GM19099 (cell line): Measurements from ENCODE around the gene DYRK2.

ENCODE experiments used
- POLR2A ChIP-seq: IDR thresholded peaks from 3 replicates; pipeline ENCODE4 v1.6.1; 2011; ENCODE audit warnings: low read depth; ENCODE audit not compliant: insufficient read length; ENCODE audit errors: extremely low read depth

DYRK2 gene

DNA sequence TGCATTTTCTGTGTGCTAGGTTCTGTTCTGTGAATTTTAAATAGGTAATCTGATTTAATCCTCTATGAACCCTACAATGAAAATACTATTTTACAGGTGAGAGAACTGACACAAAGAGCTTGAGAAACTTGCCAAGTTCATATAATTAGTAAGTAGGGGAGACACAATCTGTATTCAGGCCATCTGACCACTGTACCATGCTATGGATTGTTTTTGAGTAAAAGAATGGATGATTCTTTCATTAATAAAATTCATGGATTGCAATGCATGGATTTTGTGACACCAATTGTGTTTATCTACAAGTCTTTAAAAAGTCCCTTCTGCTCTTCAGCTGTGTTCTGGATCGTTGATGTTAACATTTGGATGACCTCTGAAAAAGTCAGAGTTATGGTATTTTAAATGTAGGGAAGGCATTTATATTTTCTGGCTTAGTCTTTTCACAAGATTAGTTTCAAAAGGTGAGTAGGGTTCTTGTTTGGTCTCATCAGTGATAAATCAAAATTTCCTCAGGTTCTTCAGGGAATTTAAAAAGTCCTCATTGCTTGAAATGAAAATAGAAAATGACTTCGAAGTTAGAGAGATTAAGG, 15.4 kb upstream of the DYRK2 start:
- no peak for TF ChIP-seq POLR2A

DNA sequence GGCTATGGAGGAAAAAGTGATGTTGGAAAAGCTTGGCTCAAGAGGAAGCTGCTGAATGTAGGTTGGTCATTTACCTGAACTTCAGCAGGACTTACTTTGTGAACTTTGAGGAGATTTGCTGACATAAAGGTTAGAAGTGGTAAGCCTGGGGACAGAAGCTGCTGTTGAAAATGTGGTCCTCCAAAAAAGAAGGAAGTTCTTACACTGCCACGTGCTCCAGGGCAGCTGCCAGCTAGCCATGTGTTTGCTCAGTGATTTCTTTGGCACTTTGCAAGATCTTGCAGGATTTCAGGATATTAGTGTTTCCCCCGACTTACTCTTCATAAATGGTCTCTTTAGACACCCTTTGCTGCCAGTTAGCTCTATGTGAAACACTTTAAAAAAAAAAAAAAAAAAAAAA, 14.8 kb upstream of the DYRK2 start:
- no peak for TF ChIP-seq POLR2A

DNA sequence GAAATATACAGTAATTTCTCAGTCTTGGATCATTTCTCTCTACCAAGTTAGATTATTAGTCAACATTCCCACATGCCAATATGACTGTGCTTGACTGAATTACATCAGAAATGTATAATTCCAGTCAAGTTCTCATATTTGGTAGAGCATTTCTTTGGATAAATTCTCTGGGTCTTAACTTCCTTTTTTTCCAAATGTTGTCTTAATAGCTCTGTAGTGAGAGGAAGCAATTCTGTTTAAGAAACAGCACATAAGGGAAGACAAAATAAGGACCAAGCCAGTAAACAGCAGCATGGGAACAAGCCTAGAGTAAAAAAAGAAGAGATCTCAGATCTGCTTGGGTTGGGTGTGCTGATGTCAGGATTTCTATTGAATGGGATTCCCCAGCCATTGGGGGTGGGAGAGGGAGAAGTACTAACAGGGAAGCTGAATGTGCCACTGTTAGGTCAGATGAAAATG, 14.2 kb upstream of the DYRK2 start:
- TF ChIP-seq POLR2A, result no peak

DNA sequence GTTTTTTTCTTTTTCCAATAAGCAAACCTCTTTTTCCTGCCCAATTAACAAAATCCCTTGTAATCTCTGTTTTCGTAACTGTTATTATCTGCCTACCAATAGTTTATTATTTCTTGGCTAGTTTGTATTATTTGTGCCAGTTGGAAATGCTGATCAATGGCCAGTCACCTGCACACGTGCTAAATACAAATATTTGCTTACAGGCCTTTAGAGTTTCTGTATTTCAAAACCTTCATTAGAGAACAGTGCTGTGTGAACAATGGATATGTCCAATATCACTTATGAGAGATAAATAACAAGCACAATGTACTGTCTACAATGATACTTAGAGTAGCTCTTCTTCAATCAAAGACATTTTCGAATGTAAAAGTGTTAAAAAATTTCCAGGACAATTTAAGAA, 10.8 kb upstream of the DYRK2 start:
- TF ChIP-seq POLR2A, result no peak

- TF ChIP-seq POLR2A, result no peak
These were observed 9.9 kb upstream of the DYRK2 start for GRCh38 chr12:67638694-67639093.

DNA sequence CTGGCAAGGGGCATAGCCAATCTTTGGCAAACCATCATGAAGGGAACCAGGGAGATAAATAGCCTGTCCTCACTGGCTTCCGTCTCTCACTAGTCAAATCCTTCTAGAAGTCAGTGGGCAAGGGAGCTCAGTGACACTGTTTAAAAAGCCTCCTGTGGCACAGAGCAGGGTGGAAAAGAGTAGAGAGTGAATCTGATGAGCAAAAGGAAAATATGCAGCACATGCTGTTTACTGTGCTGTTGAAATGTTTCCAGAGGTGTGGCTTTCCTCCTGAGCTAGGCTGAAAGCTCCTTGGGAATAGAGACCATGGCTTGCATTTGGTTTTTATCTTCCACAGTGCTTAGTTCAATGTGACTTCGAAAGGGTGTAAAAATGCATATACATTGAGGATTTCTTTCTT, 7.7 kb upstream of the DYRK2 start:
- no peak for TF ChIP-seq POLR2A

- no peak for TF ChIP-seq POLR2A
These were observed 3.4 kb upstream of the DYRK2 start for GRCh38 chr12:67645126-67645525.

GRCh38 chr12:67645601-67646000, 2.9 kb upstream of the DYRK2 start:
- no peak for TF ChIP-seq POLR2A

DNA sequence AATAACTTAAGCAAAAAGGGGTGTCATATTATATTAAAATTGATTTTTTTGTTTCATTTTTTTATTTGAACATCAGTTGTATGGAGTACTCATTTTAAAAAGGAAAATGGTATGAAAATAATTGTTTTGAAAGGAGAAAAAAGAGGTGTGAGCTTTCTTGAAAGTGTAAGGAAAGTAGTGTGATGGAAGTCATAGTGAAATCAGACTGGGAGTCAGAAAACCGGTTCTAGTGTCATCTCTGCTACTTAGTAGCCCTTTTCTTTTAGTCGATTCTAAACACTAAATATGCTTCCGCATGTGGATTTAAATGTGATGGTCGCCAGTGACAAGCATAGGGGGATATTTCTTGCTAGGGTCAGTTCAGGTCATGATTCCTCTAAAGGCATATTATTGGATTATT, 1.8 kb upstream of the DYRK2 start:
- TF ChIP-seq POLR2A, result no peak

- no peak for TF ChIP-seq POLR2A
These were observed 1.3 kb upstream of the DYRK2 start for GRCh38 chr12:67647181-67647798.

DNA sequence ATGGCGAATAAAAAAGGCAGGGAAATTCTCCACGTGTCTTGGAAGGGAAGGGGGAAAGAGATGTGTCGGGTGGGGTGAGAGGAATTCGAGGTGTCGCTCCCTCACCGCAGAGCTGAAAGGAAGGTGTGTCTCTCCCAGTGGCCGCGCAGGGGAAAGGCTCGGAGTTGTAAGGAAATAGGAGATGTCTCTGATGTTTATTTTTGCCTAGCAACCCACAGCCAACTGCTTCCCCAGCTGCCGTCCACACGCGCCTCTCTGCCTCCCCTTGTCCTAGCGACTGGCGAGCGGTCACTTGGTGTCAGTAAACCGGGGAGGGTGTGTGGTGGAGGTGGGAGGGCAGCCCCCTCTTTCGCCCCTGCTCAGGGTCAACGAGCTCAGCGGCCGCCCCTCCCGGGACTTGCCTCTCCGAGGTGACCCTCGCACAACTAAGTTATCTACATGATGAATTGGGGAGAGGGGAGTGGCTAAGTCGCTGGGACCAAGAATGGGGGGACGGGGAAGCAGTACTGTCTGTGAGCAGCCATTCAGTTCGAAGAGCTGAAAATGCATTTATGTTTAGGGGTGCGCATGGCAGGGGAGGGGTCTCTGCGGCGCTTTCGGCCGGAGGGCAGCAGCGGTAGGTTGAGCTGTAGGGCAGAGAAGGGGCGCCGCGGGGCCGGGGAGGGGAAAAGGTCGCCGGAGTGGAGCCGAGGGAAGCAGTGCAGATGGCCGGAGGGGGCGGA, 585 bp upstream of the DYRK2 start:
- TF ChIP-seq POLR2A, result no peak

- TF ChIP-seq POLR2A, result no peak
These were observed 670 bp downstream of the DYRK2 start for GRCh38 chr12:67649261-67649569.

DNA sequence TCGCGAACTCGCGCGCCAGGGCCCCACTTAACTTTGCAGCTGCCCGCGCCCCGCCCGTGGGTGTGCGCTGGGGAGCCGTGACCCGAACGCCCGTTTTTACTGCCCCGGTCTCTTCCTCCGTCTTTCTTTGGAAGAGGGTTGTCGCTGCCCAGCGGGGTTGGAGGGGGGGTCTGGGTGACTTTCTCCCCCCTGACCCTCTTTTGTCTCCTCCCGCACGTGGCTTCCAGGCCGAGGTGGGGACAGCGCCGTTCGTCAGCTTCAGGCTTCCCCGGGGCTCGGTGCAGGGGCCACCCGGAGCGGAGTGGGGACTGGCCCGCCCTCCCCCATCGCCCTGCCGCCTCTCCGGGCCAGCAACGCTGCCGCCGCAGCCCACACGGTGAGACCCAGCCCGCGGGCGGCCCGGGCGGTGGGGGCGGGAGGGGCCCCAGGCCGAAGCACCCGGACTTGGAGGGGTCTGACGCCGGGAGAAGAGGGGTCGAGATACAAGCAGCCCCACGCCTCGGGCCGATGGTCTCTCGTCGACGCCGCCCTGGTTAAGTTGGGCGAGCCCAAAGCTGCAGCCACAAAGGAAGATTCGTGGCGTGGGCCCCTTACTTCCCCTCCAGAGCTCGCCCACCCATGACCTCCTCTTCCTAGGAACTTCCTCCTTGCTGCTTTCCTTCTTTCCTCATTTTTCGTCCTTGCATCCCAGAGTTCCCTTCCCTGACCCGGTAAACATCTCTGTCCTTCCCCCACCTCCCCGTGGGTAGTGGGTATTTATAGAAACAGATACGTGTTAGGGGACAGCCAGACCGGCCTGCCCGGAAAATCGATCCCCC, 1.2 kb downstream of the DYRK2 start:
- TF ChIP-seq POLR2A, result no peak

DNA sequence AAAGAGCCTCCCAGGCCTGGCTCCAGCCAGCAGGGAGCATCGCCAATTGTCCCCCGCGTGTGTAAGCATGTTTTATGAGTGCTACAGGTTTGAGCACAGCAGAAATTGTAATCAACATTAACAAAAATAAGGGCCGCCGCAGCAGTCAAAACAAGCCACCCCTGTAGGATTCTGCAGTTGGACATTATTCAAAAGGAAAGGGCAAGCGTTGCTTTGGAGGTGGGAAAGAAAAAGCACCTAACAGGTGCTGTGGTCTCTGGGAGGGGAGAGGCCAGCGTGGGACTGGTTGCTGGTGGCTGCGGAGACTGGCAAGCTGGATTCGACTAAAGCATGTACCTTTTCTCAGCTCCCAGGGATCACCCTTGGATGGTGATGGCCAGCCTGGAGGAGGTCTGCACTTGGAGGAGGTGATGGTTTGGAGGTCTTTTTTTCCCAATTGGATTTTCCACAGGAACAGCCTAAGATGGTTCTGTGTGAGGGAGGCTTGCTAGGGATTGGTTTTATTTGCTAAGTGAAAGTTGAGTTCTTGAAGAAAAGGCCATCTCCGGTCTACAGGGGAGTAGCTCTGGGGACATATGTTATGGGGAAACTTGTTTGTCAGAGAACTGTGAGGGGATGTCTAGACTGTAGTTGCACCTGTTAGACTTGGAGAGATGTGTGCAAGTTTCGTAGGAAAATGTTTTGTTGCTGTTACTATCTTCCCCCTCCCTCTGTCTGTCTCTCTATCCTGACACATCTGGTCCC, 2.0 kb downstream of the DYRK2 start:
- TF ChIP-seq POLR2A, result no peak

DNA sequence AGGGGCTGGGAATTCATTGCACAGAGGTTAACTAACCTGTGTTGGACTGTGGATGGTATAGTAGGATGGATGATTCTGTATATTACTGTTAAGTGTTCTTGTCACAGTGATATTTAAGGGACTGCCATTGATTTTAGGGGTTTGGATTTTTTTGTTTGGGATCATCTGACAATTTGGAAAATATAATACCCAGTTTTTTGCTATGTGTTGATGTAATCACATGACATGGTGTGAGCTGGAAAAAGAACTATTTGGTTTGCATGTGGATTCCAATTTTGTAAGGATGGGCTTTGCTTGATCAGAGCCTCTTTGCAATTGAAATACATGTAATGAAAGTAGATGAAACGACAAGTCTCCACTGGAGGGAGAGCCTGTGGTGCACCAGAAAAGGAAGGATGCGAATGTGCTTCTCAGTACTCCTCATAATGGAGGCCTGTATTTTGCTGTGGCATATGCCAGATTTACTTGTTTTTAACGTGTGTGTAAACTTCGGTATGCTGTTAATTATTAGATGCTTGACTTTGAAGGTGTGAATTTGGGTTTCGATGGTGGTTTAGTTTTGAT, 2.7 kb downstream of the DYRK2 start:
- TF ChIP-seq POLR2A, result no peak
